GM13976 (cell line): ENCODE results near the gene ZCCHC10.
A peak's percentile ranks its signal among the peaks of the same experiment; 100 is the strongest.

ENCODE experiments used
- DNase-seq: peaks from one replicate; pipeline ENCODE4 v3.0.0; 2012; ENCODE audit warnings: low spot score
- CTCF ChIP-seq: IDR thresholded peaks from 2 replicates; pipeline ENCODE4 v1.5.1; 2012; ENCODE audit warnings: borderline replicate concordance, mild to moderate bottlenecking; ENCODE audit not compliant: insufficient read depth; ENCODE audit errors: extremely low read depth, missing control alignments, control extremely low read depth
- in situ Hi-C: fragments of 300-500 bp; cut with MboI; formaldehyde crosslinking; loops from one replicate; pipeline ENCODE4 v1.12.0; 2022; ENCODE audit warnings: low sequenced_read_pairs, mixed read lengths, inconsistent platforms; ENCODE audit not compliant: unreplicated experiment

The ZCCHC10 gene

GRCh38 chr5:133062276-133062675, 35.9 kb upstream of the ZCCHC10 start:
- in situ Hi-C loops = no loop called here
- no peak for DNase-seq
- no peak for TF ChIP-seq CTCF

- DNase-seq = no peak
- in situ Hi-C loops = no loop called here
- TF ChIP-seq CTCF = no peak
These were observed 33.3 kb upstream of the ZCCHC10 start for GRCh38 chr5:133059621-133060020.

- no peak for DNase-seq
- in situ Hi-C loops = no loop called here
- no peak for TF ChIP-seq CTCF
These were observed 30.5 kb upstream of the ZCCHC10 start for GRCh38 chr5:133056891-133057290.

- in situ Hi-C loops = no loop called here
- no peak for DNase-seq
- no peak for TF ChIP-seq CTCF
These were observed 28.5 kb upstream of the ZCCHC10 start for GRCh38 chr5:133054697-133055471.

- in situ Hi-C loops = no loop called here
- DNase-seq = no peak
- no peak for TF ChIP-seq CTCF
These were observed 27.1 kb upstream of the ZCCHC10 start for GRCh38 chr5:133053448-133053847.

GRCh38 chr5:133052317-133053175, 26.2 kb upstream of the ZCCHC10 start:
- in situ Hi-C loops = no loop called here
- peak; percentile 76 for DNase-seq
- TF ChIP-seq CTCF = no peak
